Urothelium cell line (cell line): ENCODE results near the gene THUMPD3.

Experiments used
- DNase-seq: peaks from one replicate; pipeline ENCODE4 v3.0.0; 2011; ENCODE audit warnings: low spot score, mixed read lengths
- FAIRE-seq: peaks from 2 replicates; lab custom pipeline; 2011; peaks lifted over from hg19 to GRCh38; lab: Jason Lieb, UNC

The THUMPD3 gene

GRCh38 chr3:9415485-9416138 lies 52.8 kb downstream of the THUMPD3 start:
- FAIRE-seq (no peak), DNase-seq (no peak)

GRCh38 chr3:9416139-9416780 lies 53.4 kb downstream of the THUMPD3 start:
- FAIRE-seq, result no peak
- no peak for DNase-seq

GRCh38 chr3:9420850-9421549 lies 58.1 kb downstream of the THUMPD3 start:
- no peak for FAIRE-seq

GRCh38 chr3:9422712-9423424 lies 60.0 kb downstream of the THUMPD3 start:
- peak; percentile 83 for DNase-seq
- no peak for FAIRE-seq

More at GRCh38 chr3:9420850-9421549, 58.1 kb downstream of the THUMPD3 start:
- DNase-seq, result peak; percentile 23

- FAIRE-seq (no peak), DNase-seq (no peak)
These were observed 65.6 kb downstream of the THUMPD3 start for GRCh38 chr3:9428411-9428810.

- FAIRE-seq (no peak), DNase-seq (no peak)
These were observed 67.9 kb downstream of the THUMPD3 start for GRCh38 chr3:9430733-9431132.

GRCh38 chr3:9433627-9434521 lies 71.0 kb downstream of the THUMPD3 start:
- FAIRE-seq (no peak), DNase-seq (no peak)

GRCh38 chr3:9435316-9435715 lies 72.5 kb downstream of the THUMPD3 start:
- DNase-seq (no peak), FAIRE-seq (no peak)
